Astrocyte of the cerebellum (primary cell): ENCODE results near the gene OR10G4.
"Not testable (repeated sequence)": the region's sequence is repeated elsewhere in the genome, so short reads cannot be mapped to it uniquely, and the experiment has no call there.

Experiments used
- DNase-seq: peaks from one replicate; pipeline ENCODE4 v3.0.0-alpha.2; 2011; ENCODE audit warnings: low read depth
- H3K4me3 ChIP-seq: 2 replicates; pipeline ENCODE4 v1.5.1; 2011; ENCODE audit warnings: mild to moderate bottlenecking, low read depth, low read length, moderate library complexity
- in situ Hi-C: cut with HindIII; loops from 2 replicates; pipeline ENCODE4 v1.10.0; 2017; ENCODE audit warnings: low sequenced_read_pairs
- TF ChIP-seq, protein P1 (sequence below): IDR thresholded peaks from 2 replicates; pipeline ENCODE4 v1.5.1; 2012; ENCODE audit warnings: low read length, low read depth, moderate library complexity, mild to moderate bottlenecking; ENCODE audit errors: missing control alignments

OR10G4 gene, protein sequence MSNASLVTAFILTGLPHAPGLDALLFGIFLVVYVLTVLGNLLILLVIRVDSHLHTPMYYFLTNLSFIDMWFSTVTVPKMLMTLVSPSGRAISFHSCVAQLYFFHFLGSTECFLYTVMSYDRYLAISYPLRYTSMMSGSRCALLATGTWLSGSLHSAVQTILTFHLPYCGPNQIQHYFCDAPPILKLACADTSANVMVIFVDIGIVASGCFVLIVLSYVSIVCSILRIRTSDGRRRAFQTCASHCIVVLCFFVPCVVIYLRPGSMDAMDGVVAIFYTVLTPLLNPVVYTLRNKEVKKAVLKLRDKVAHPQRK

DNA sequence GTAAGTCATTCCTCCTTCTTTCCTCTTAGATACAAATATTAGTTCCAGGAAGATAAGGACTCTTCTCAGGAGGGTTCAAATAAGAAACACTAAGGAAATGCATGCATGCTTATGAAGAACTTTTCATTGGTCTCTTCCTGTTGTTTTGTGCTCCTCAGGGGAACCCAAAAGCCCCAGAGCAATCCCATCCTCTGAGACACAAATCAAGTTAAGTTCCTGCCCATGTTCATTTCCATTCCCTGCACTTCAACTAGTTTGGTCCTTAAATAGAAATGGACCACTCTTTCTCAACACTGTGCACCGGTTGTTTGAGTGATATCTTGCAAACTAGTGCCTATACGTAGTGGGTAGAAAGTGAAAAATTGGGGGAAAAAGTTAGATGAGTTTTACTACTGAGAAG, at the start of gene OR10G4:
TSS of gene OR10G4 (plus strand) at position 301 of the 400 bp plus-strand sequence. CDS start 2,578 bp downstream, outside the sequence.
- H3K4me3 ChIP-seq = no peak within 1 kb of the TSS
- in situ Hi-C loops = no loop called here
- DNase-seq = no peak
- TF ChIP-seq, protein P1, sequence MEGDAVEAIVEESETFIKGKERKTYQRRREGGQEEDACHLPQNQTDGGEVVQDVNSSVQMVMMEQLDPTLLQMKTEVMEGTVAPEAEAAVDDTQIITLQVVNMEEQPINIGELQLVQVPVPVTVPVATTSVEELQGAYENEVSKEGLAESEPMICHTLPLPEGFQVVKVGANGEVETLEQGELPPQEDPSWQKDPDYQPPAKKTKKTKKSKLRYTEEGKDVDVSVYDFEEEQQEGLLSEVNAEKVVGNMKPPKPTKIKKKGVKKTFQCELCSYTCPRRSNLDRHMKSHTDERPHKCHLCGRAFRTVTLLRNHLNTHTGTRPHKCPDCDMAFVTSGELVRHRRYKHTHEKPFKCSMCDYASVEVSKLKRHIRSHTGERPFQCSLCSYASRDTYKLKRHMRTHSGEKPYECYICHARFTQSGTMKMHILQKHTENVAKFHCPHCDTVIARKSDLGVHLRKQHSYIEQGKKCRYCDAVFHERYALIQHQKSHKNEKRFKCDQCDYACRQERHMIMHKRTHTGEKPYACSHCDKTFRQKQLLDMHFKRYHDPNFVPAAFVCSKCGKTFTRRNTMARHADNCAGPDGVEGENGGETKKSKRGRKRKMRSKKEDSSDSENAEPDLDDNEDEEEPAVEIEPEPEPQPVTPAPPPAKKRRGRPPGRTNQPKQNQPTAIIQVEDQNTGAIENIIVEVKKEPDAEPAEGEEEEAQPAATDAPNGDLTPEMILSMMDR = no peak

DNA sequence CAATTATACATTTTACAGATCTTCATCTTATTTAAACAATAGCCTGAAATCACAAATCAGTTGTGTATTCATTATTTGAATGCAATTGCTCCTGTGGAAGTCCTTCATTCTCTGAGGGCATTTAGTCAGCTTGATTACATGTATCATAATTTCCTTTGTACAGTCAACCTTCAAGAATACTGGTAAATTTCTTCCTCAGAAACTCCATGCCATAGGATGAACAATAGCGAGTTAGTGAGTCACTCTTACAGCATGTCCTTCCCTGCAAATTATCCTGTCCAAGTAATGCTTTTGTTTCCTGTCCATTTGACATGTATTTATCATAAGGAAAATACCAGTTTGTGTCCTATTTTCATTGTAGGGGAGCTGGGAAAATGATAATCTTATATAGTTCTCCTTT, 39.0 kb upstream of the OR10G4 start:
- H3K4me3 ChIP-seq = no peak overlapping the region
- in situ Hi-C loops = no loop called here
- TF ChIP-seq, protein P1 = no peak
- peak; percentile 43 for DNase-seq

GRCh38 chr11:123976770-123977560, 35.8 kb upstream of the OR10G4 start:
- no peak overlapping the region for H3K4me3 ChIP-seq
- TF ChIP-seq, protein P1 = no peak
- DNase-seq = no peak
- in situ Hi-C loops = no loop called here

GRCh38 chr11:123977731-123978347, 35.0 kb upstream of the OR10G4 start, which contains the start of gene OR10S1:
Gene OR10S1 (minus strand): TSS chr11:123977781. CDS start chr11:123977664, 117 bp downstream.
- in situ Hi-C loops = no loop called here
- no peak for DNase-seq
- no peak within 1 kb of the TSS for H3K4me3 ChIP-seq
- TF ChIP-seq, protein P1 = no peak

DNA sequence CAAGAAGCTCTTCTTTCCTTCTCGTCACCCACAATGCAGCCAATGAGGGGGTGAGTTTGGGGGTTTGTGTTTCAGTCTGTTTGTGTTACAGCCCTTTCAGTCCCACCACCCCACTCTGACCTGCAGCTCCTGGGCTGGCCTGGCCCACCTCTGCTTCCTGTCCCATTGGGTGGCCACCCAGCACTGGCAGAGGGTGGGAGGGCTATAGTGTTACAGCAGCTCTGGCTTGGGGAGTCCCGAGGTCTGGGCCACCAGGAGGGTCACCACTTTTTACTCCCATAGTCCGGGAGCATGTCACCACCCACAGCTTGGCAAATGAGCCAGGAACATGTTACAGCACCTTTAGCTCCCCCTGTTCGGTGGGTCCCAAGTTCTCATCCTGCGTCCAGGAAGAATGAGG, 33.5 kb upstream of the OR10G4 start:
- no peak for DNase-seq
- H3K4me3 ChIP-seq = no peak overlapping the region
- TF ChIP-seq, protein P1 = no peak
- in situ Hi-C loops = no loop called here

- TF ChIP-seq, protein P1 = no peak
- H3K4me3 ChIP-seq = no peak within 1 kb of the TSS
- in situ Hi-C loops = no loop called here
- DNase-seq = no peak
Measured at GRCh38 chr11:123995119-123995518, 17.7 kb upstream of the OR10G4 start, which contains the start of gene OR10G6. Gene OR10G6 (minus strand): TSS chr11:123995161. CDS start chr11:123995161, 0 bp downstream.

- in situ Hi-C loops = not testable (repeated sequence)
Measured at GRCh38 chr11:124015837-124016236, 3.0 kb downstream of the OR10G4 start.

More at GRCh38 chr11:124015837-124016236, 3.0 kb downstream of the OR10G4 start:
- not testable (repeated sequence) for DNase-seq, H3K4me3 ChIP-seq
